ENCODE results near the gene ARHGAP20. TPM values are rescaled to one million over a fixed set of nuclear protein-coding genes. Genes with fewer than 3 reads are reported as not detected.
"Not testable (repeated sequence)": the region's sequence is repeated elsewhere in the genome, so short reads cannot be mapped to it uniquely, and the experiment has no call there.

Gene ARHGAP20
- total RNA-seq, 2 experiments from 2014 or later, result 0.11 to 0.14 TPM

DNA sequence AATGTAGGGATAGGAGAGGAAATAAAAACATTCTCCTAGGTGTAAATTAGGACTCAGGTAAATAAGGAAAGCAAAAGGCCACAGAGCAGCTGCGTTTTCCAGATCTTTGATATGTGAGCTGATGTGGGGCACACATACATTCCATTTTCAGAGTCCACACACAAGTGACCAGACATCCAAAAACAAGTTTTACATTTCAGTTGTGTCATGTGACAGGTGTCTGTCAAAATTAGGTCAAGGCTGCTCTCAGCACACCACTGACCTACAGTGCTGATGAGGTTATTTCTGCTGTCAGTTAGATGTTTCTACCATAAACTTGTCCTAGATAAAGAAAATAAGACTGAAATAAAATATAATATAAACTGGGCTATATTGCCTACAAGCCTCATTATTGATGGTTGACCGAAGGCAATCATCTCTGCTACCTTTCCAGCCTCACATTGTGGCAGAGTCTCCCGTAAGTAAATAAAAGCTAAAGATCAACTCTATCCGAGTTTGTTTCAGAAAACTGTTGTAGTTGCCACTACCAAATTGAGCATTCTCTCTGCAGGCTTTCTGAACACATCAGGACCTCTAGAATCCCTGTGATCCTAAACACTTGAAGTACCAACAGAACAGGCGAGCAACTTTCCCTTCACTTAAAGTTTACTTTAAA is 7.9 kb downstream of the ARHGAP20 start:
- Mint-ChIP-seq H3K27me3 (peaks cover 26% of the 10 kb centered on the region), H3K27ac (no peak overlapping the region), H3K4me1 (no peaks in the 10 kb centered on the region), H3K4me3 (no peak overlapping the region), H3K36me3 (no peaks in the 10 kb centered on the region), H3K9me3 (no peaks in the 10 kb centered on the region)
- no peak for ATAC-seq (ENCODE audit: low read depth)
- no peak for DNase-seq
- POLR2A ChIA-PET, result no interaction called here

DNA sequence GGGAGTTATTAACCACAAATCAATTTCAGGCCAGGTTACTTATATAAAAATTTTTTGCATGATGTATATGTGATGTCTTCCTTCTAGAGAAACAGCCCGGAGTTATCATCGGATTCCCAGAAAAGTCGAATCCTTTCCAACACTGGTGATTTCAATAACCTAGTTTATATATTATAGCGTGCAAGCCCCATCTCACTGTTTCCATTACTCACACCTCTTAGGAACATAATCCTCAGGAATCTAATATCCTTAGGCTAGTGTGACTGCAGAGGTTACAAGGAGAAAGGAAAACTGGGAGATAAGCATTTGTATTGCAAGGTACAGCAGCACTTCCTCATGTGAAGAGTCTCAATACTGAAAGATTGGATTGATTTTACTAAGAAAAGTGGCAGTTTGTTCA is 20.3 kb downstream of the ARHGAP20 start:
- POLR2A ChIA-PET, result no interaction called here
- Mint-ChIP-seq H3K4me3 (no peak overlapping the region), H3K27me3 (peaks cover 13% of the 10 kb centered on the region), H3K27ac (no peak overlapping the region), H3K4me1 (no peaks in the 10 kb centered on the region), H3K9me3 (no peaks in the 10 kb centered on the region), H3K36me3 (no peaks in the 10 kb centered on the region)
- DNase-seq (no peak), ATAC-seq (ENCODE audit: low read depth) (no peak)

DNA sequence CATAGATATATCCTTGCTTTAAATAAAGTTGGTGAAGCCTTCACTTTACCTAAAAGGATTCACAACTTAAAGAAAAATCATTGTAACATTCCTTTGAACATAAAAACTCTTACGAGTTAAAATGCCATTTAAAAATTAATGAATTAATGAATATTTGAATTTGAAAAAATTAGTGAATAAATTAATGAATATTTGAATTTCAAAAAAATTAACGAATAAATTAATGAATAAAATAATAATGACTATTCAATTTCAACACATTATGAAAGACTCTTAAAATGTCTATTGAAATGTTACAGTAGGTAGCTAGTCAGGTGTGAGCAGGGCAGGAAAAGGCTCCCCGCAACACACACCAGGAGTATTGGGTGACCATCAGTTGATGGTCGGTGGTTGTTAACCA is 22.9 kb downstream of the ARHGAP20 start:
- Mint-ChIP-seq H3K9me3 (no peaks in the 10 kb centered on the region), H3K4me3 (no peak overlapping the region), H3K27ac (no peak overlapping the region), H3K27me3 (peaks cover 15% of the 10 kb centered on the region), H3K36me3 (no peaks in the 10 kb centered on the region), H3K4me1 (no peaks in the 10 kb centered on the region)
- POLR2A ChIA-PET, result no interaction called here
- DNase-seq (no peak), ATAC-seq (ENCODE audit: low read depth) (no peak)

DNA sequence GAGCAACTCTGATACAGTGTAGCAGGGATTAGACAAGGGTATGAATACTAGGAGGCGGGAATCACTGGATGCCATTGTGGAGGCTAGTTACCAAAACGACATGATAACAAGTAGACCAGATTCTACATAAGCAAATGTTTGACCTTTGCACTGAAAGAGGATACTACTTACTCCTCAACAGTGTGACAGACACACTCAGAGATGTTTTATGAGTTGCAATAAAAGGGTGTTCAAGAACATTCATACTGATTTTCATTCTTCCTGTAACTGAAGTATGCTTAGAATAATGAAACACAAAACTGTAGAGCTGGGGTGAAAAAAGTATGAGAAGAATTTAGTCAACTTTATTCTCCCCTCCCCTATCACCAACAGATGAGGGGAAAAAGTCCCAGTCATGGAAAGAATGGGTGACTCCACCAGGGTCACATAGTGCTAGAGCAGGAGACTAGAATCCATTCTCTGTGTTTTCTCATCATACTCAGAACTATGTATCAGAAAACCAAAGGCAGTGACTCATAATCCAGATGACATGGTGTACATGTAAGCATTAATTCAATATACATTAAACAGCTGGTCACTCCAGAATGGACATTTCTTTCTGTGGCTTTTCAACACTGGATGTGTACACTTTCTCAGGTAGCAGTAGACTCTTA is 32.8 kb downstream of the ARHGAP20 start:
- Mint-ChIP-seq H3K36me3 (no peaks in the 10 kb centered on the region), H3K27me3 (peaks cover 1% of the 10 kb centered on the region), H3K27ac (no peak overlapping the region), H3K4me1 (no peaks in the 10 kb centered on the region), H3K9me3 (no peaks in the 10 kb centered on the region), H3K4me3 (no peak overlapping the region)
- ATAC-seq (ENCODE audit: low read depth), result no peak
- POLR2A ChIA-PET, result no interaction called here
- no peak for DNase-seq

DNA sequence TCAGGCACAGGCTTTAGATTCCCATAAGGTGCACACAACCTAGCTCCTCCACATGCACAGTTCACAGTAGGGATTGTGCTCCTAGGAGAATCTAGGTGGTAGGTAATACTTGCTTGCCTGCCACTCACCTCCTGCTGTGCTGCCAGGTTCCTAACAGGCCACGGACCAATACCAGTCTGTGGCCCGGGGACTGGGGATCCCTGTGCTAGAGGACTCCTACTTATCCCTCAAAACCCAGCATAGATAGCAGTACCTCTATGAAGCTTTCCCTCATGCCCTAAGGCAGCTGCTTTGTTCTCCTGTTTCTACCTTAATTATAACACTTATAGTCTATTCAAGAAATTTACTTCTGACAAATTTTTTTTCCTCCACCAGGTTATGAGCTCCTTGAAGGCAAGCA is 36.7 kb downstream of the ARHGAP20 start:
- Mint-ChIP-seq H3K9me3 (no peaks in the 10 kb centered on the region), H3K4me1 (no peaks in the 10 kb centered on the region), H3K27me3 (no peaks in the 10 kb centered on the region), H3K27ac (no peak overlapping the region), H3K36me3 (no peaks in the 10 kb centered on the region), H3K4me3 (no peak overlapping the region)
- POLR2A ChIA-PET, result no interaction called here
- DNase-seq, result no peak
- no peak for ATAC-seq (ENCODE audit: low read depth)

DNA sequence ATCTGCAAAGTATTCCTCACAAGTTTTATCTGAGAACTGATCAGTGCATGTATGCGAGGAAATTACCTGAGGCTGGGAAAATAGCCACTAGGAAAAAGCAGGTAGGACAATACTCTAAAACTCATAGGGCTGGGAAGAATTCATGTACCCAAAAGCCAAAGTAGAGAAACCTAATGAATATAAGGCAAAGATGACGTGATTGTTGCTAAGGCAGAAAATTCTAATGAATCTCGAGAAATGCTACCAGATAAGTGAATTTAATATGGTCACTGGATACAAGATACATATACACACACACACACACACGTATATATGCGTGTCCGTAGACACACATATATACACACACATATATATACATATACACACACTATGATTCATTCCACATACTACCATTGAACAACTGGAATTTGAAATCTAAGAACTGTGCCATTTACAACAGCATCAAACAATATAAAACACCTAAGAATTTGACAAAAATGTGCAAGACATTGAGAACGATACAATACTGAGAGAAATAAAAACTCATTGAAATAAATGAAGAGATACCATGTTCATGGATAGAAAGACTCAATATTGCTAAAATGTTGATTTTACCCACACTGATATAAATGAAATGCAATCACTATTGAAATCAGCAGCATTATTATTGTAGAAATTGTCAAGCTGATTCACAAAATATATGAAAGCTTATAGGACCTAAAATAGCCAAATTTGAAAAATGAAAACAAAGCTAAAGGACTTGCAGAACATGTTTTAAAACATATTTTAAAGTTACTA is 46.4 kb downstream of the ARHGAP20 start:
- Mint-ChIP-seq H3K27me3 (peaks cover 3% of the 10 kb centered on the region), H3K9me3 (no peaks in the 10 kb centered on the region), H3K27ac (no peak overlapping the region), H3K4me3 (no peak overlapping the region), H3K4me1 (no peaks in the 10 kb centered on the region), H3K36me3 (no peaks in the 10 kb centered on the region)
- ATAC-seq (ENCODE audit: low read depth) (no peak), DNase-seq (no peak)
- POLR2A ChIA-PET, result no interaction called here

DNA sequence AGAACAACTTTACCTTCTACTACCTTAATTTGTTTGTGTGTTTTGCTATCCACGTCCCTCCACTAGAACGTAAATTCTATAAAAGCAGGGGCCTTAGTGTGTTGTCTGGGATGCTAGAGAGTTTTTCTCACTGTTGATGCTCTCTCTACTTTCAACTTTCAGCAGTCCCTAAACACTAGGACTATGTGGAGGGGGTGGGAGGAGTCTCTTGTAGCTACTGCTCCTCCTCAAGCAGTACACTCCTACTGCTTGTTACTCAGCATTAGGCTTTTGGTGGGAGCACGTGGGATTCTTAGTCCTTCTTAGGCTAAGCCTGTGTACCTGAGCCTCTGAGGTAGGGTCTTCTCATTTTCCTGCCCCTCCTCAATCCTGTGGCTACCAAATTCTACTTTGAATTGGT is 56.3 kb downstream of the ARHGAP20 start:
- Mint-ChIP-seq H3K36me3 (no peaks in the 10 kb centered on the region), H3K4me1 (no peaks in the 10 kb centered on the region), H3K4me3 (no peak overlapping the region), H3K27me3 (peaks cover 7% of the 10 kb centered on the region), H3K9me3 (peaks cover 2% of the 10 kb centered on the region), H3K27ac (no peak overlapping the region)
- ATAC-seq (ENCODE audit: low read depth), result no peak
- POLR2A ChIA-PET, result no interaction called here
- DNase-seq, result no peak

DNA sequence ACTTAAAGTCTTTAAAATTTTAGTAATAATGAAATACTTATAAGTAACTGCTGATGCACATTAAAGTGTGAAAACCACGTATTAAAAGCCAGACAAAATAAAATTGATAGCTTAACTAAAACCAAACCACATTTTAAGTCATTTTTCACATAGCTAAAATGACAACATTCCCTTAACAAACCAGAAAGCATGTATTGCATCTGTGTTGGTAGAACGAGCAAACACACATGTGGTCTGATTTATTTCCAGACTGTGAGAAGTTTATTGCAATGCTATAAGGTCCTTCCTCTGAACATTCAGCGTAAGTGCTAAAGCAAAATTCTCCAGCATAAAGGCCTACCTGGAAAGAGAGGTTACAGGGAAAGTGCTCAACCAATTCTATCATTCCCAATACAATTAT is 57.8 kb downstream of the ARHGAP20 start:
- Mint-ChIP-seq H3K9me3 (peaks cover 2% of the 10 kb centered on the region), H3K4me3 (no peak overlapping the region), H3K4me1 (no peaks in the 10 kb centered on the region), H3K27ac (no peak overlapping the region), H3K36me3 (no peaks in the 10 kb centered on the region), H3K27me3 (peaks cover 7% of the 10 kb centered on the region)
- ATAC-seq (ENCODE audit: low read depth) (no peak), DNase-seq (no peak)
- POLR2A ChIA-PET, result no interaction called here

DNA sequence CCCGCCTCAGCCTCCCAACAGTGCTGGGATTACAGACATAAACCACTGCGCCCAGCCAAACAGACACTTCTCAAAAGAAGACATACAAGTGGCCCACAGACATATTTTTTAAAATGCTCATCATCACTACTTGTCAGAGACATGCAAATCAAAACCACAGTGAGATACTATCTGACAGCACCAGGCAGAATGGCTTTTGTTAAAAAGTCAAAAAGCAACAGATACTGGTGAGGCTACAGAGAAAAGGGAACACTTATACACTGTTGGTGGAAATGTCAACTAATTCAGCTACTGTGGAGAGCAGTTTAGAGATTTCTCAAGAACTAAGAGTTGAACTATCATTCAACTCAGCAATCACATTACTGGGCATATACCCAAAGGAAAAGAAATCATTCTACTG is 67.0 kb downstream of the ARHGAP20 start:
- DNase-seq, result no peak
- Mint-ChIP-seq H3K27ac (no peak overlapping the region), H3K36me3 (no peaks in the 10 kb centered on the region), H3K27me3 (peaks cover 9% of the 10 kb centered on the region), H3K4me1 (no peaks in the 10 kb centered on the region), H3K4me3 (no peak overlapping the region), H3K9me3 (peaks cover 1% of the 10 kb centered on the region)
- POLR2A ChIA-PET, result no interaction called here
- no peak for ATAC-seq (ENCODE audit: low read depth)

DNA sequence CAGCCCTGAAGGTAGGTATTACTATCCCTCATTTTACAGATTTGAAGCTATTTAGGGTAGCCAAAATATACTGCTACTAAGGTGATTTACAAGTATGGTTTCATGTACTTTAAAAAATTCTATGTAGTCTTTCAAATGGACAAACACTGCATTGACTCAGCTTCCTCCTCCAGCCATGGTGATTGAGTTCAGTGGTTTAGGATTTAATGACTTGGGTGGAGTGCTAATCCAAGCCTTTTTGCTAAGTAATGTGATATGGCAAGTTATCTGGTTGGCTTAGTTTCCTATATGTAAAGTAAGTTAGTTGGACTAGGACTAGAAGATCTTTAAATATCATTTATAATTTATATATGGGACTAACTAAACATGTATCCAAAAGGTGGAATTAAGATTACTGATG is 77.9 kb downstream of the ARHGAP20 start:
- H3K27me3 Mint-ChIP-seq, result peaks cover 5% of the 10 kb centered on the region
- H3K4me3 Mint-ChIP-seq, result no peak overlapping the region
- ATAC-seq (ENCODE audit: low read depth) (no peak), DNase-seq (no peak)
- H3K27ac Mint-ChIP-seq, result no peak overlapping the region
- POLR2A ChIA-PET, result no interaction called here
- no peaks in the 10 kb centered on the region for H3K36me3 Mint-ChIP-seq
- no peaks in the 10 kb centered on the region for H3K4me1 Mint-ChIP-seq
- H3K9me3 Mint-ChIP-seq, result peaks cover 1% of the 10 kb centered on the region

DNA sequence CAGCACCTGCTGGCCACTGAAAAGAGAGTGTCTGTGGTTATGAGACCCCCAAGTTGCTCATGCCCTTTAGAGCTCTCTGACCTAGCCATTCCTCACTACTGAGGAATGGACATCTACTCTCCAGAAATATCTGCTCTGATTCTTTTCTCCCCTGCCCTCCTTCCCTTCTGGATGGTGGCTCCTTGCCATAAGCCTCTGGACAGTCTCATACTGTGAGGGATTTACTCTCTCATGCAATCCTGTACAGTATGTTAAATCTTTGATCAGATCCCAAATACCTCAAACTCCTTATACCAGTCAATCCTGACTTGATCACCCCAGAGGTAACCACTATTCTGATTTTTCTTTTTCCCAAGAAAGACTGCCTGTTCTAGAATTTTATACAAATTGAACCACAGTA is 80.7 kb downstream of the ARHGAP20 start:
- ATAC-seq (ENCODE audit: low read depth) (no peak), DNase-seq (no peak)
- Mint-ChIP-seq H3K27me3 (peaks cover 5% of the 10 kb centered on the region), H3K4me3 (no peak overlapping the region), H3K4me1 (no peaks in the 10 kb centered on the region), H3K27ac (no peak overlapping the region), H3K36me3 (no peaks in the 10 kb centered on the region), H3K9me3 (no peaks in the 10 kb centered on the region)
- POLR2A ChIA-PET, result no interaction called here

DNA sequence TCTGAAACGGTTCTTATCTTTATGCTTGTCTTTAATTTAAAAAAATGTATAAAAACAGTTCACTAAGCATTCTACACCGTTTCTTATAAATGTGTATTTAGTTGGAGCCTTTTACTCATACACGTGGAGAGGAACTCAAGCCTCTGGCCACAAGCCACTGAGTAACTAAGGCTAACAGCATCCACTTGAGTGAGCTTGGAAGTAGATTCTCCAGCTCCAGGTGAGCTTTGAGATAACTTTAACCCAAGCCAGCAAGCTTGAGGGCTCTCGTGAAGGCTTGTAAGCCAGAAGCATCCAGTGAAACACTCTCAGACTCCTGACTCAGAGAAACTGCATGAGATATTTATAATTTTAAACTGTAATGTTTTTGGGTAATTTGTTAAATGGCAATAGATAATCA is 82.6 kb downstream of the ARHGAP20 start:
- Mint-ChIP-seq H3K27me3 (peaks cover 5% of the 10 kb centered on the region), H3K27ac (no peak overlapping the region), H3K36me3 (no peaks in the 10 kb centered on the region), H3K9me3 (no peaks in the 10 kb centered on the region), H3K4me3 (no peak overlapping the region), H3K4me1 (no peaks in the 10 kb centered on the region)
- no peak for ATAC-seq (ENCODE audit: low read depth)
- DNase-seq, result no peak
- POLR2A ChIA-PET, result no interaction called here

DNA sequence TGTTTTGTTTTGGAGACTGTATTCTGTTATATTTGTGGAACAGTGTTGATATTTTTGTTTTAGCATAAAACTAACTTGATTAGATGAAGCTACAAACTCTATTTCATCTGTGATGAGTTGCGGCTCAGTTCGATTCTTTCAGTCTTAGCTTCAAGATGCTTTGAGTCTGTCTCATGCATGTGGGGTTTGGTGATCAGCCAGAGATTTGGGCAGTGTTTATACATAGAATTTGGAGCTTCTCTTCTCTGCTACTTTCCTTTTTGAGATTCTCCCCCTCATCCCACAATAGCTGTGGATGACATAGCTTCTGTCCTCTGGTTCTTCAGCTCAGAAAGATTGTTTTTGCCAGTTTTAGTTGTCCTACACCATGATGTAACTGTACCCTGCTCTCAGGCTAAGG is 90.4 kb downstream of the ARHGAP20 start:
- H3K4me1 Mint-ChIP-seq, result no peaks in the 10 kb centered on the region
- no peak overlapping the region for H3K4me3 Mint-ChIP-seq
- no peaks in the 10 kb centered on the region for H3K27me3 Mint-ChIP-seq
- no peak for DNase-seq
- H3K36me3 Mint-ChIP-seq, result no peaks in the 10 kb centered on the region
- H3K9me3 Mint-ChIP-seq, result no peaks in the 10 kb centered on the region
- no peak overlapping the region for H3K27ac Mint-ChIP-seq
- POLR2A ChIA-PET, result no interaction called here
- ATAC-seq (ENCODE audit: low read depth), result no peak

DNA sequence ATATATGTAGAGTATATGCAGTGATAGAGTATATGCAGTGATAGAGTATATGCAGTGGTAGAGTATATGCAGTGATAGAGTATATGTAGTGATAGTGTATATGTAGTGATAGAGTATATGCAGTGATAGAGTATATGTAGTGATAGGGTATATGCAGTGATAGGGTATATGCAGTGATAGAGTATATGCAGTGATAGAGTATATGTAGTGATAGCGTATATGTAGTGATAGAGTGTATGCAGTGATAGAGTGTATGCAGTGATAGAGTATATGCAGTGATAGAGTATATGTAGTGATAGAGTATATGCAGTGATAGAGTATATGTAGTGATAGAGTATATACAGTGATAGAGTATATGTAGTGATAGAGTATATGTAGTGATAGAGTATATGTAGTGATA is 92.9 kb downstream of the ARHGAP20 start:
- ATAC-seq (ENCODE audit: low read depth); H3K36me3 Mint-ChIP-seq; H3K27ac Mint-ChIP-seq; H3K4me1 Mint-ChIP-seq; H3K4me3 Mint-ChIP-seq; H3K27me3 Mint-ChIP-seq; H3K9me3 Mint-ChIP-seq; POLR2A ChIA-PET; DNase-seq: not testable (repeated sequence)
